GM23338 (cell line): ENCODE measurements around the gene GPC5. TPM values are rescaled to one million over a fixed set of nuclear protein-coding genes. Genes with fewer than 3 reads are reported as not detected.

ENCODE experiments used
- ATAC-seq: fragments of 200-7000 bp; cut with Tn5 transposase; 3 replicates; pipeline ENCODE4 v1.9.1; 2020
- DNase-seq: peaks from one replicate; pipeline ENCODE4 v3.0.0-alpha.2; 2015; ENCODE audit warnings: low spot score
- H2AFZ ChIP-seq: fragments of 200-600 bp; sonication (generic); 2 replicates; pipeline ENCODE4 v1.8.0; 2016; ENCODE audit warnings: antibody characterized with exemption, mild to moderate bottlenecking, moderate library complexity
- H3F3A ChIP-seq: fragments of 200-600 bp; sonication (generic); replicated peaks from 2 replicates; pipeline ENCODE4 v1.8.0; 2017; ENCODE audit warnings: antibody characterized with exemption, mixed run types, low read depth
- H3K27ac ChIP-seq: fragments of 200-600 bp; sonication (generic); 2 replicates; pipeline ENCODE4 v1.6.1; 2016; ENCODE audit warnings: low read depth
- H3K27me3 ChIP-seq: fragments of 200-600 bp; sonication (generic); 2 replicates; pipeline ENCODE4 v1.8.0; 2016; ENCODE audit warnings: mild to moderate bottlenecking, mixed run types, moderate library complexity; ENCODE audit not compliant: insufficient read depth
- H3K36me3 ChIP-seq: fragments of 200-600 bp; sonication (generic); 2 replicates; pipeline ENCODE4 v1.8.0; 2016; ENCODE audit warnings: mild to moderate bottlenecking; ENCODE audit not compliant: insufficient read depth
- H3K4me1 ChIP-seq: fragments of 200-600 bp; sonication (generic); 2 replicates; pipeline ENCODE4 v1.8.0; 2016; ENCODE audit warnings: mild to moderate bottlenecking, moderate library complexity; ENCODE audit not compliant: insufficient read depth
- H3K4me2 ChIP-seq: fragments of 200-600 bp; sonication (generic); 2 replicates; pipeline ENCODE4 v1.7.1; 2017; ENCODE audit warnings: mixed run types
- H3K4me3 ChIP-seq: fragments of 200-600 bp; sonication (generic); 2 replicates; pipeline ENCODE4 v1.6.1; 2016; ENCODE audit warnings: mixed run types
- H3K79me2 ChIP-seq: fragments of 200-600 bp; sonication (generic); replicated peaks from 2 replicates; pipeline ENCODE4 v1.8.0; 2017; ENCODE audit warnings: mild to moderate bottlenecking; ENCODE audit not compliant: insufficient read depth
- H3K9me2 ChIP-seq: fragments of 200-600 bp; sonication (generic); 2 replicates; pipeline ENCODE4 v1.8.0; 2017; ENCODE audit not compliant: insufficient read depth
- H4K20me1 ChIP-seq: fragments of 200-600 bp; sonication (generic); replicated peaks from 2 replicates; pipeline ENCODE4 v1.8.0; 2017; ENCODE audit warnings: mild to moderate bottlenecking; ENCODE audit not compliant: insufficient read depth
- H3K27ac Mint-ChIP-seq: 2 replicates; pipeline ENCODE4 v1.8.0; 2020; ENCODE audit warnings: inconsistent platforms, mild to moderate bottlenecking, moderate library complexity, mixed read lengths
- H3K27me3 Mint-ChIP-seq: 3 replicates; pipeline ENCODE4 v1.8.0; 2022; ENCODE audit warnings: low read depth, mild to moderate bottlenecking, moderate library complexity, mixed read lengths, inconsistent platforms; ENCODE audit not compliant: insufficient read depth, poor library complexity
- H3K36me3 Mint-ChIP-seq: 3 replicates; pipeline ENCODE4 v1.8.0; 2021; ENCODE audit warnings: low read depth, mild to moderate bottlenecking, inconsistent platforms, moderate library complexity, mixed read lengths
- H3K4me1 Mint-ChIP-seq: 3 replicates; pipeline ENCODE4 v1.8.0; 2020; ENCODE audit warnings: mild to moderate bottlenecking, inconsistent platforms, mixed read lengths
- H3K4me3 Mint-ChIP-seq: 3 replicates; pipeline ENCODE4 v1.8.0; 2021; ENCODE audit warnings: moderate library complexity, mild to moderate bottlenecking, inconsistent platforms, mixed read lengths
- H3K9me3 Mint-ChIP-seq: 3 replicates; pipeline ENCODE4 v1.8.0; 2020; ENCODE audit warnings: moderate library complexity, mild to moderate bottlenecking, inconsistent platforms, mixed read lengths
- EZH2phosphoT487 ChIP-seq: fragments of 200-600 bp; sonication (generic); IDR thresholded peaks from one replicate; pipeline ENCODE4 v1.8.1; 2018; ENCODE audit warnings: antibody characterized with exemption; ENCODE audit not compliant: unreplicated experiment
- STAT1 ChIP-seq: IDR thresholded peaks from one replicate; pipeline ENCODE4 v1.6.1; 2016; ENCODE audit warnings: antibody characterized with exemption; ENCODE audit not compliant: unreplicated experiment
- ZNF331 ChIP-seq: fragments of 250-450 bp; sonication (Bioruptor Pico); IDR thresholded peaks from 2 replicates; pipeline ENCODE4 v1.5.0; 2020; ENCODE audit warnings: low read depth, mild to moderate bottlenecking, moderate library complexity
- polyA plus RNA-seq: library from polyadenylated mRNA; unstranded; fragments of >200 nt; fragmentation: Nextera tagmentation; extraction: Ambion mirVana; gene quantifications from 2 replicates; pipeline ENCODE4 v1.2.1, GENCODE V29; 2016
- total RNA-seq: library from RNA; depleted of rRNA; stranded (reverse); fragments of >200 nt; shearing (Covaris generic); gene quantifications from 2 replicates; pipeline ENCODE4 v1.2.3, GENCODE V29; 2014
- TF ChIP-seq, protein P1 (sequence below): fragments of 250-450 bp; sonication (Bioruptor Pico); IDR thresholded peaks from 2 replicates; pipeline ENCODE4 v1.5.0; 2020; ENCODE audit warnings: mild to moderate bottlenecking, moderate library complexity
- TF ChIP-seq, protein P2 (sequence below): IDR thresholded peaks from 2 replicates; pipeline ENCODE4 v1.6.1; 2016; ENCODE audit warnings: antibody characterized with exemption
- TF ChIP-seq, protein P3 (sequence below): IDR thresholded peaks from one replicate; pipeline ENCODE4 v1.6.1; 2018; ENCODE audit warnings: antibody characterized with exemption; ENCODE audit not compliant: unreplicated experiment

GPC5 gene
- total and polyA plus RNA-seq, 2 experiments from 2014 or later, result 0.95 to 1.1 TPM

DNA sequence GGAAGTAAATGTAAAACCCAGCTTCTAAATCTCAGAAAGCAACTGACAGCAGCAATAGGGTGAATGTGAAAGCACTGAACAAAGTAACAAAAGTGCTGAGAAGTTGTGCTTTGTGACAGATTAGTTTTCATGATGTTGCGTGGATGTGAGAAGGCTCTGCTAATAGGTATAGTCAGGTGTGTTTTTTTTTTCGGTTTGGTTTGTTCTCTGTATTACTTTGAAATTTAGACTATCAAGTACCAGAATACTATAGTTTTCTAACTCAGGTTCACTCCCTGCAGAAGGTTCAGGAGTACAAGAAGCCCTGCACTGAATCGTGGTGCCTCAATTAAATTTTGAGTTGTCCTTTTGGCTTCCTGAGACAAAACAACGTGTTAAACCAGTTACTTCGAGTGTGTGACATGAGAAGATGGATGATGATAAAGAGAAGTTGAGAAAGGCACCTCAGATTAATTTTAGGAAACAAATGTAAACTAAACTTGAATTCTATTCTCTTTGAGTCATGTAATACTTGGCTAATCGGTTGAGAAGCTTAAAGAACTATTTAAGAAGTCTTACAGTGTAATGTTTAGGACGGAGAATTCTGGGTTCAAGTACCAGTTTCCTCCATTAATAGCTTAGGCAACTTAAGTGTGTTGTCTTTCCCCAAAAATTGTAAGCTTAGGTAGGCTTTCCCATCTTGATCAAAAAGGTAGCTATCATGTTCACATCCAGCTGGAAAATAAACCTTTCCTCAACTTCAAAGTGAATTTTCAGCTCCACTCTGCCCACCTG, 40.6 kb upstream of the GPC5 start:
- no peaks in the 10 kb centered on the region for H3K9me2 ChIP-seq
- peaks cover 10% of the 10 kb centered on the region for H3K27me3 Mint-ChIP-seq
- no peak overlapping the region for H3K4me2 ChIP-seq
- H3K36me3 Mint-ChIP-seq, result peaks cover 62% of the 10 kb centered on the region
- peak overlapping the region; percentile 34 for H3K27ac ChIP-seq
- H3K27ac Mint-ChIP-seq, result peak overlapping the region; percentile 21; the same call in 1 of the 2 replicates
- no peak overlapping the region for H3K4me3 ChIP-seq
- H3K4me1 ChIP-seq, result no peaks in the 10 kb centered on the region; the same call in 1 of the 2 replicates
- H3K4me1 Mint-ChIP-seq, result peaks cover 22% of the 10 kb centered on the region; the same call in 2 of the 3 replicates
- no peaks in the 10 kb centered on the region; the same call in 2 of the 3 replicates for H3K9me3 Mint-ChIP-seq
- no peak overlapping the region for H3K4me3 Mint-ChIP-seq
- TF ChIP-seq ZNF331 (CRISPR knock-in tag), result no peak
- TF ChIP-seq, protein P1, sequence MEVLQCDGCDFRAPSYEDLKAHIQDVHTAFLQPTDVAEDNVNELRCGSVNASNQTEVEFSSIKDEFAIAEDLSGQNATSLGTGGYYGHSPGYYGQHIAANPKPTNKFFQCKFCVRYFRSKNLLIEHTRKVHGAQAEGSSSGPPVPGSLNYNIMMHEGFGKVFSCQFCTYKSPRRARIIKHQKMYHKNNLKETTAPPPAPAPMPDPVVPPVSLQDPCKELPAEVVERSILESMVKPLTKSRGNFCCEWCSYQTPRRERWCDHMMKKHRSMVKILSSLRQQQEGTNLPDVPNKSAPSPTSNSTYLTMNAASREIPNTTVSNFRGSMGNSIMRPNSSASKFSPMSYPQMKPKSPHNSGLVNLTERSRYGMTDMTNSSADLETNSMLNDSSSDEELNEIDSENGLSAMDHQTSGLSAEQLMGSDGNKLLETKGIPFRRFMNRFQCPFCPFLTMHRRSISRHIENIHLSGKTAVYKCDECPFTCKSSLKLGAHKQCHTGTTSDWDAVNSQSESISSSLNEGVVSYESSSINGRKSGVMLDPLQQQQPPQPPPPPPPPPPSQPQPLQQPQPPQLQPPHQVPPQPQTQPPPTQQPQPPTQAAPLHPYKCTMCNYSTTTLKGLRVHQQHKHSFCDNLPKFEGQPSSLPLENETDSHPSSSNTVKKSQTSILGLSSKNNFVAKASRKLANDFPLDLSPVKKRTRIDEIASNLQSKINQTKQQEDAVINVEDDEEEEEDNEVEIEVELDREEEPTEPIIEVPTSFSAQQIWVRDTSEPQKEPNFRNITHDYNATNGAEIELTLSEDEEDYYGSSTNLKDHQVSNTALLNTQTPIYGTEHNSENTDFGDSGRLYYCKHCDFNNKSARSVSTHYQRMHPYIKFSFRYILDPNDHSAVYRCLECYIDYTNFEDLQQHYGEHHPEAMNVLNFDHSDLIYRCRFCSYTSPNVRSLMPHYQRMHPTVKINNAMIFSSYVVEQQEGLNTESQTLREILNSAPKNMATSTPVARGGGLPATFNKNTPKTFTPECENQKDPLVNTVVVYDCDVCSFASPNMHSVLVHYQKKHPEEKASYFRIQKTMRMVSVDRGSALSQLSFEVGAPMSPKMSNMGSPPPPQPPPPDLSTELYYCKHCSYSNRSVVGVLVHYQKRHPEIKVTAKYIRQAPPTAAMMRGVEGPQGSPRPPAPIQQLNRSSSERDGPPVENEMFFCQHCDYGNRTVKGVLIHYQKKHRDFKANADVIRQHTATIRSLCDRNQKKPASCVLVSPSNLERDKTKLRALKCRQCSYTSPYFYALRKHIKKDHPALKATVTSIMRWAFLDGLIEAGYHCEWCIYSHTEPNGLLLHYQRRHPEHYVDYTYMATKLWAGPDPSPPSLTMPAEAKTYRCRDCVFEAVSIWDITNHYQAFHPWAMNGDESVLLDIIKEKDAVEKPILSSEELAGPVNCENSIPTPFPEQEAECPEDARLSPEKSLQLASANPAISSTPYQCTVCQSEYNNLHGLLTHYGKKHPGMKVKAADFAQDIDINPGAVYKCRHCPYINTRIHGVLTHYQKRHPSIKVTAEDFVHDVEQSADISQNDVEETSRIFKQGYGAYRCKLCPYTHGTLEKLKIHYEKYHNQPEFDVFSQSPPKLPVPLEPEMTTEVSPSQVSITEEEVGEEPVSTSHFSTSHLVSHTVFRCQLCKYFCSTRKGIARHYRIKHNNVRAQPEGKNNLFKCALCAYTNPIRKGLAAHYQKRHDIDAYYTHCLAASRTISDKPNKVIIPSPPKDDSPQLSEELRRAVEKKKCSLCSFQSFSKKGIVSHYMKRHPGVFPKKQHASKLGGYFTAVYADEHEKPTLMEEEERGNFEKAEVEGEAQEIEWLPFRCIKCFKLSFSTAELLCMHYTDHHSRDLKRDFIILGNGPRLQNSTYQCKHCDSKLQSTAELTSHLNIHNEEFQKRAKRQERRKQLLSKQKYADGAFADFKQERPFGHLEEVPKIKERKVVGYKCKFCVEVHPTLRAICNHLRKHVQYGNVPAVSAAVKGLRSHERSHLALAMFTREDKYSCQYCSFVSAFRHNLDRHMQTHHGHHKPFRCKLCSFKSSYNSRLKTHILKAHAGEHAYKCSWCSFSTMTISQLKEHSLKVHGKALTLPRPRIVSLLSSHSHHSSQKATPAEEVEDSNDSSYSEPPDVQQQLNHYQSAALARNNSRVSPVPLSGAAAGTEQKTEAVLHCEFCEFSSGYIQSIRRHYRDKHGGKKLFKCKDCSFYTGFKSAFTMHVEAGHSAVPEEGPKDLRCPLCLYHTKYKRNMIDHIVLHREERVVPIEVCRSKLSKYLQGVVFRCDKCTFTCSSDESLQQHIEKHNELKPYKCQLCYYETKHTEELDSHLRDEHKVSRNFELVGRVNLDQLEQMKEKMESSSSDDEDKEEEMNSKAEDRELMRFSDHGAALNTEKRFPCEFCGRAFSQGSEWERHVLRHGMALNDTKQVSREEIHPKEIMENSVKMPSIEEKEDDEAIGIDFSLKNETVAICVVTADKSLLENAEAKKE (CRISPR knock-in tag), result no peak
- TF ChIP-seq, protein P2, sequence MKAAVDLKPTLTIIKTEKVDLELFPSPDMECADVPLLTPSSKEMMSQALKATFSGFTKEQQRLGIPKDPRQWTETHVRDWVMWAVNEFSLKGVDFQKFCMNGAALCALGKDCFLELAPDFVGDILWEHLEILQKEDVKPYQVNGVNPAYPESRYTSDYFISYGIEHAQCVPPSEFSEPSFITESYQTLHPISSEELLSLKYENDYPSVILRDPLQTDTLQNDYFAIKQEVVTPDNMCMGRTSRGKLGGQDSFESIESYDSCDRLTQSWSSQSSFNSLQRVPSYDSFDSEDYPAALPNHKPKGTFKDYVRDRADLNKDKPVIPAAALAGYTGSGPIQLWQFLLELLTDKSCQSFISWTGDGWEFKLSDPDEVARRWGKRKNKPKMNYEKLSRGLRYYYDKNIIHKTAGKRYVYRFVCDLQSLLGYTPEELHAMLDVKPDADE, result no peak
- TF ChIP-seq STAT1, result no peak
- TF ChIP-seq, protein P3, sequence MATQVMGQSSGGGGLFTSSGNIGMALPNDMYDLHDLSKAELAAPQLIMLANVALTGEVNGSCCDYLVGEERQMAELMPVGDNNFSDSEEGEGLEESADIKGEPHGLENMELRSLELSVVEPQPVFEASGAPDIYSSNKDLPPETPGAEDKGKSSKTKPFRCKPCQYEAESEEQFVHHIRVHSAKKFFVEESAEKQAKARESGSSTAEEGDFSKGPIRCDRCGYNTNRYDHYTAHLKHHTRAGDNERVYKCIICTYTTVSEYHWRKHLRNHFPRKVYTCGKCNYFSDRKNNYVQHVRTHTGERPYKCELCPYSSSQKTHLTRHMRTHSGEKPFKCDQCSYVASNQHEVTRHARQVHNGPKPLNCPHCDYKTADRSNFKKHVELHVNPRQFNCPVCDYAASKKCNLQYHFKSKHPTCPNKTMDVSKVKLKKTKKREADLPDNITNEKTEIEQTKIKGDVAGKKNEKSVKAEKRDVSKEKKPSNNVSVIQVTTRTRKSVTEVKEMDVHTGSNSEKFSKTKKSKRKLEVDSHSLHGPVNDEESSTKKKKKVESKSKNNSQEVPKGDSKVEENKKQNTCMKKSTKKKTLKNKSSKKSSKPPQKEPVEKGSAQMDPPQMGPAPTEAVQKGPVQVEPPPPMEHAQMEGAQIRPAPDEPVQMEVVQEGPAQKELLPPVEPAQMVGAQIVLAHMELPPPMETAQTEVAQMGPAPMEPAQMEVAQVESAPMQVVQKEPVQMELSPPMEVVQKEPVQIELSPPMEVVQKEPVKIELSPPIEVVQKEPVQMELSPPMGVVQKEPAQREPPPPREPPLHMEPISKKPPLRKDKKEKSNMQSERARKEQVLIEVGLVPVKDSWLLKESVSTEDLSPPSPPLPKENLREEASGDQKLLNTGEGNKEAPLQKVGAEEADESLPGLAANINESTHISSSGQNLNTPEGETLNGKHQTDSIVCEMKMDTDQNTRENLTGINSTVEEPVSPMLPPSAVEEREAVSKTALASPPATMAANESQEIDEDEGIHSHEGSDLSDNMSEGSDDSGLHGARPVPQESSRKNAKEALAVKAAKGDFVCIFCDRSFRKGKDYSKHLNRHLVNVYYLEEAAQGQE, result no peak
- TF ChIP-seq EZH2phosphoT487, result no peak
- no peak overlapping the region for H2AFZ ChIP-seq
- H3F3A ChIP-seq, result peaks cover 32% of the 10 kb centered on the region
- H3K36me3 ChIP-seq, result peaks cover 40% of the 10 kb centered on the region; the same call in 1 of the 2 replicates
- H3K79me2 ChIP-seq, result peaks cover 14% of the 10 kb centered on the region
- H3K27me3 ChIP-seq, result no peaks in the 10 kb centered on the region
- DNase-seq, result no peak
- peaks cover 49% of the 10 kb centered on the region for H4K20me1 ChIP-seq
- ATAC-seq, result no peak
